ENCODE measurements around the gene ABCC8. TPM values are rescaled to one million over a fixed set of nuclear protein-coding genes. Genes with fewer than 3 reads are reported as not detected.

The ABCC8 gene
- total and polyA plus RNA-seq, 9 donors: 0.38 to 1.8 (median 0.71) TPM; not detected in 2

GRCh38 chr11:17473071-17473744 lies 3.4 kb downstream of the ABCC8 start:
- H3K4me1 ChIP-seq (ENCODE audit: insufficient read depth): no peaks in the 10 kb centered on the region
- DNase-seq: no peak
- no peak overlapping the region for H3K4me3 ChIP-seq
- no peaks in the 10 kb centered on the region for H3K9me3 ChIP-seq
- H3K27me3 ChIP-seq: no peaks in the 10 kb centered on the region
- WGBS, 3 donors: 29 to 44% (median 40%) methylated on average over 6 of the region's 6 CpGs
- TF ChIP-seq POLR2A (IDR thresholded peaks at IDR 0.05) (no peak), EP300 (IDR thresholded peaks at IDR 0.05) (no peak), CTCF (IDR thresholded peaks at IDR 0.05) (no peak)
- intact Hi-C loops (cut with DNase I): no loop called here
- H3K36me3 ChIP-seq: no peaks in the 10 kb centered on the region
- no peak overlapping the region for H3K27ac ChIP-seq

- Histone ChIP-seq H3K36me3 (no peaks in the 10 kb centered on the region), H3K9me3 (no peaks in the 10 kb centered on the region), H3K27ac (no peak overlapping the region), H3K27me3 (no peaks in the 10 kb centered on the region), H3K4me3 (no peak overlapping the region), H3K4me1 (ENCODE audit: insufficient read depth) (no peaks in the 10 kb centered on the region)
- intact Hi-C loops (cut with DNase I): no loop called here
- no peak for DNase-seq
- WGBS, 3 donors: 39 to 50% (median 41%) methylated on average over 3 of the region's 3 CpGs
- no peak for TF ChIP-seq EP300 (IDR thresholded peaks at IDR 0.05)
- no peak for TF ChIP-seq POLR2A (IDR thresholded peaks at IDR 0.05)
- TF ChIP-seq CTCF (IDR thresholded peaks at IDR 0.05): no peak
Observed at GRCh38 chr11:17472467-17472866, 4.2 kb downstream of the ABCC8 start.

GRCh38 chr11:17471501-17471900 lies 5.1 kb downstream of the ABCC8 start:
- Histone ChIP-seq H3K27me3 (no peaks in the 10 kb centered on the region), H3K36me3 (no peaks in the 10 kb centered on the region), H3K4me3 (no peak overlapping the region), H3K27ac (no peak overlapping the region), H3K9me3 (no peaks in the 10 kb centered on the region), H3K4me1 (ENCODE audit: insufficient read depth) (no peaks in the 10 kb centered on the region)
- TF ChIP-seq EP300 (IDR thresholded peaks at IDR 0.05): no peak
- no peak for TF ChIP-seq CTCF (IDR thresholded peaks at IDR 0.05)
- no peak for TF ChIP-seq POLR2A (IDR thresholded peaks at IDR 0.05)
- whole genome bisulfite sequencing, 3 donors: 72 to 84% (median 81%) methylated on average over 3 of the region's 3 CpGs
- intact Hi-C loops (cut with DNase I): no loop called here
- no peak for DNase-seq

GRCh38 chr11:17469998-17470397 lies 6.6 kb downstream of the ABCC8 start:
- no peaks in the 10 kb centered on the region for H3K4me1 ChIP-seq (ENCODE audit: insufficient read depth)

More at GRCh38 chr11:17469998-17470397, 6.6 kb downstream of the ABCC8 start:
- Histone ChIP-seq H3K27me3 (no peaks in the 10 kb centered on the region), H3K27ac (no peak overlapping the region), H3K9me3 (no peaks in the 10 kb centered on the region), H3K36me3 (no peaks in the 10 kb centered on the region), H3K4me3 (no peak overlapping the region)
- intact Hi-C loops (cut with DNase I): no loop called here
- WGBS, 3 donors: 86 to 89% (median 88%) methylated on average over 6 of the region's 6 CpGs
- TF ChIP-seq CTCF (IDR thresholded peaks at IDR 0.05) (no peak), POLR2A (IDR thresholded peaks at IDR 0.05) (no peak), EP300 (IDR thresholded peaks at IDR 0.05) (no peak)
- DNase-seq: no peak

All from ovary (tissue), 9 donors.